HG03460 (cell line): Measurements from ENCODE around the gene INTS3.

Source experiments
- ATAC-seq: cut with Tn5 transposase; IDR thresholded peaks from one replicate; pipeline ENCODE4 v1.9.1; 2021; ENCODE audit not compliant: unreplicated experiment

Gene INTS3

DNA sequence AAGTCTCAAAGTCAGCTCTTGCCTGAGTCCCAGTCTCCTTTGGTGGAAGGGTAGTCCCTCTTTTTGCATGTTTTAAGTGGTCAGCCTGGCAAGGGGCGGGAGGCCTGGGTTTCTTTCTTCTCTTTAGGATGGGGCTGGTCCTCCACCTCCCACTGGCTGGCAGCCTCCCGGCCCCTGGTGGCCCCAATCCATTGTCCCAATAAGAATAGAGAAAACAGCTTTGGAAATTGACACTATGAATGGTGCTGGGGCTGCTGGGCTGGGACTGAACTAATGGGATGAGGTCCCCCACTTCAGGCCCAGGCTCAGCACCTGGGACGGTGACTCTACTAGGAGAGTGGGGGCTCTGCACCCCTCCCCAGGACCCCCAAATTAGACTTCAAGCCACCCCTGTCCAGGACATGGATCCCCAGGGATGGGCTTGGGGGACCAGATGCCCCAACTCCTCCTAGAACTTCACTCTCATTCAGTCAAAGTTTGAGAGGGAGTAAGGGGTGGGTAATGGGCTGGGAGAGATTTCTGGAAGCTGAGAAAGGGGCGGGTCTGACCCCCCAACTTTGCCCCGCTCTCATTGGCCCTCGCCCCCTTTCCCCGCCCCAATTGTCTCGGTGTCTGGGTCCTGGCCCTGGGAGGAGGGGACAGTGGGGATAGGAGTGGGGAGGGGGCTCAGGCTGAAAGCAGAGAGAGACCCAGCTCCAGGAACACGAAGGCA lies 65.6 kb downstream of the INTS3 start:
- ATAC-seq = no peak

DNA sequence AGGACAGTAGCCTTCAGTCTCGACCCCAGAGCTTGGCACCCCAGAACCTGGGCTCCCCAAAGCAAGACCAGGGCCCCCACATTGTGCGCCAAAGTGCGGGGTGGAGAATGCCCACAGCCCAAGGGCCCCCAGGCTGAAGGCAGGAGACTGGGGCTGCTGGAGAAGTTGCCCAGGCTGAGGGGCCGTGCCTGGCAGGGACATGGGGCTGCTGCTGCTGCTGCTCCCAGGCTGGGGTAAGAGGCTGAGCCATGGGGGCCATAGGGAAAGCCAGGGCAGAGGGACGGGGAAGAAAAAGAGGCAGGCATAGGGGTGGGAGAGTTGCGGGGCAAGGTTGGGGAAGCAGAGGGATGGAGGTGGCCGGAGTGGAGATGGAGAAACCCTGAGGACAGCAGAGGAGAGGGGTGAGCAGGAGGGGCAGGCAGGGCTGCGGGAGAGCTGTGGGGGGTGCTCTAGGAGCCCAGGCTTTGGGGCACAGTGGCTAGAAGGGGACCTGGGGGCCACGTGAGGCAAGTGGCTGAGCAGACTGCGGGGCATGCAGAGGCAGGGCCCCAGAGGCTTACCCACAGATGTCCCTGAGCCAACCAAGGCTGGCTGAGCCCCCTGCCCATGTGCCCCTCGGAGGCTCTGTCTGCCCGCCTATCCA lies 66.2 kb downstream of the INTS3 start:
- ATAC-seq = no peak

DNA sequence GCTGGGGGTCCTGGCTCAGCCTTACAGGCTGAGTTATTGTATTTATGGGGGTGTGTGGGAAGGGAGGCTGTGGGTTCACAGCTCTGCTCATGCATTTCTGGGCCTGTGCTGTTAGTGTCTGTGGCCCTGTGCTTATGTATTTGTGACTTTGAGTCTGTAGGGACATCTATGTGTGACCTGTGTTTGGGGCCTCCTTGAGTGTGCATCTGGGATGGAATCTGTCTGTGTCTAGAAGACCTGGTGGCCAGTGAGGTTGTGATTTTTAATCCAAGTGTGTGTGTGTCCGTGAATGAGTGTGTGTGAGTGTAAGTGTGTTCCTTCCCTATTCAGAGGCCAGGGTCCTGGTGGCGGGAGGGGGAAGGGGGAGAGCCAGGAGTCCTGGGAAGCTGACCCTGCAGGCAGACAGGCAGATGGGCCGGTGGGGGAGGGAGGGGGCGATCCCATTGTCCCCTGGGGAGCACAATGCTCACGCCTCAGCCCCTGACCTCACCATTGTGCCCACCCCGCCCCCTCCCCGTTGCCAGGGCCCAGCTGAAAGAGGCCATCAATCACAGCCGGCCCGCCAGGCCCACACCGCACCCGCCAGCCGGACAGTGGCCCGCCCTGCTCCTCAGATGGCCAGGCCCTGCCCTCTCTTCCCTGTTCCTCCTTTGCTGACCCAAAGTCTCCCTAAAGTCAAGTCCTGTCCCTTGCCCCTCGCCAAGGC lies 66.9 kb downstream of the INTS3 start:
- ATAC-seq = no peak

DNA sequence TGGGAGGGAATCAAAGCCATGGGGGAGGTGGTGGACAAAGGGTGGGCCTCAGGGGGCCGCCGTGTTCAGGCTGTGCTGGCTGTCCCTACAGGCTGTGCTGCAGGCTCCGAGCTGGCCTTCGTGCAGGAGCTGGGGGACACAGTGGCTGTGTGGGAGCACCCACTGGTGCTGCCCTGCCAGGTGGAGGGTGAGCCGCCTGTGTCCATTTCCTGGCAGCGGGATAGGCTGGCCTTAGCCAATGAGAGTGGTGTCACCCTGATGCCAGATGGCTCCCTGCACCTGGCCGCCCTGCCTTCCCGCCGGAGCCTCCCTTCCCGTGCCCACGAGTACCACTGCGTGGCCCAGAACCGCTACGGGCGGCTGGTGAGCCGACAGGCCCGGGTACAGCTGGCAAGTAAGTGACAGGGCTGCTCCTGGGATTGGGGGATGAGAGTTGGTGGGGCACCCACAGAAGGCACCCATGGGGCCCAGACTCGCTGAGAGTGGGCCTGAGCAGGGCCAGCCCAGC lies 67.5 kb downstream of the INTS3 start:
- no peak for ATAC-seq

DNA sequence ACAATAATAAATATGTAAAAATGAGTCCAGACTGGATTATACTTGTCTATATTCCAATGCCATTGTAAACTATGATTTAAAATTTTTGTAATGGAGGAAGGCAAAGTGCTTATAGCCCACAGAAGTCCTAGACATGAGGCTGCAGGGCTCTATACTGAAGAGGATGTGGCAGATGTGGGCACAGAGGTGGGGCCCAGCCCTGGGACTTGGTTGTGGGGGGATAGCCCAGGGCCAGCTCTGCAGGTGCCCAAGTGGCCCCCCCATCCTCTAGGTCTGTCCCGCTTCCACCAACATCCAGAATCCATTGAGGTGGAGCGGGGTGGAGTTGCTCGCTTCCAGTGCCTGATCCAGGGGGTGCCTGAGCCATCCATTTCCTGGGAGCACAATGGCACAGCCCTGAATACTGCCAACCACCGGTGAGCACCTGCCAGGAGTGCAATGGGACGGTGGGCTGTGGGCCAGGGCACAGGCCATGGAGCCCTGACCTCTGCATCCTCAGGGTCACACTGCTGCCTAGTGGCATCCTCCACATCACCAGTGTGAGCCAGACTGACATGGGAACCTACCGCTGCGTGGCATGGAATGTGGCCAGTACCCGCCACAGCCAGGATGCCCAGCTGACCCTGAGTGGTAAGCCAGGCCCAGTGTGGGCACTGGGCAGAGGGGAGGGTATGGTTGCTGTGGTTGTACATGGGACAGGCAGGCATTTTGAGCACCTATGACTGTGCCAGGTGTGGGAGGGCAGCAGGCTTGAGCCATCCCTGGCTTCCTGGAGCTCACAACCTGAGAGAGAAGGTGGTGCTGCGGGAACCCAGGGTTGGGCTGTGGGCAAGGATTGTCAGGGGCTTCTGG lies 68.3 kb downstream of the INTS3 start:
- no peak for ATAC-seq

DNA sequence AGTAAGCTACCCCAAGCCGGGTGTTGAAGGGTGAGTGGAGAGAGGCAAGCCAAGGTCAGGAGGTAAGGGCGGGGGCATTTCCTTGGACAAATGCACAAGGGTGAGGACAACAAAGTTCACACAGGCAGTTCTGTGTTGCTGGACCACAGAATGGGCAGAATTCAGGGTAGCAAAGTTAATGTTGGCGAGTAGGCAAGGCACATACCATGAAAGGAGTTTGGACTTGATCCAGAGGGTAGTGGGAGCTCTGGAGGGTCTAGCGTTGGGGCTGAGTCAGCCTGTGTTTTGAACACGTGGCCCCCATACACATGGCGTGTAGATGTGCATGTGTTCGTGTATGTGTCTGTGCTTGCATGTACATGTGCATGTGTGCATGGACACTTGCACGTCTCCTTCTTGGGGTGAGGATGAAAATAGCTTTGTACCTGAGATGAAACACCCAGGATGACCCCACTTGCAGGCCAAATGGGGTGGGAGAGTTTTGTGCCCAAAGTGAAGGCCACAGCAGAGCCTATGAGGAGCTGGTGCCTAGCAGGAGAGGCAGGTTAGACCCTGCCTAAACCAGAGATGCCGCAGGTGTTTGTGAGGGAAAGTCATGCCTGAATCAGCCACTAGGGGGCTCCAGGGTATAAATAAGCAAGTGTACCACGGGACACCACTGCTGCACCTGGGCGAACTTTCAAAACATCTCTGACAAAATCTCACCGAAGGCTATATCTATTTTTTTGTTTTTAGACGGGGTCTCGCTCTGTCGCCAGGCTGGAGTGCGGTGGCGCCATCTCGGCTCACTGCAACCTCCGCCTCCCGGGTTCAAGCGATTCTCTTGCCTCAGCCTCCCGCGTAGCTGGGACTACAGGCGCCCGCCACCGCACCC lies 69.2 kb downstream of the INTS3 start:
- ATAC-seq = no peak

DNA sequence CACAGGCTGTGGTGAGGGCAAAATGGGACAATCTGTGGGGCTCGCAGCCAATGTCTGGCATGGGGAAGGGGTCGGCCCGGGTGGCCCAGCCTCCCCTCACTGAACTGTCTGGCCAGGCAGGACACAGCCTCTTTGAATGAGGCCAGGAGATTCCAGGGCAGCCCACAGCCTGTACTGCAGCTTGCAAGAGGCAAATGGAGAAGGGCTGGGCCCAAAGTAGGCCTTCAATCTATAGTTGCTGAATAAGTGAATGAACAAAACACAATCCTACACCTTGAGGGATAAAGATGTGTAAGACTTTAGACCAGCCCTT lies 70.6 kb downstream of the INTS3 start:
- no peak for ATAC-seq

DNA sequence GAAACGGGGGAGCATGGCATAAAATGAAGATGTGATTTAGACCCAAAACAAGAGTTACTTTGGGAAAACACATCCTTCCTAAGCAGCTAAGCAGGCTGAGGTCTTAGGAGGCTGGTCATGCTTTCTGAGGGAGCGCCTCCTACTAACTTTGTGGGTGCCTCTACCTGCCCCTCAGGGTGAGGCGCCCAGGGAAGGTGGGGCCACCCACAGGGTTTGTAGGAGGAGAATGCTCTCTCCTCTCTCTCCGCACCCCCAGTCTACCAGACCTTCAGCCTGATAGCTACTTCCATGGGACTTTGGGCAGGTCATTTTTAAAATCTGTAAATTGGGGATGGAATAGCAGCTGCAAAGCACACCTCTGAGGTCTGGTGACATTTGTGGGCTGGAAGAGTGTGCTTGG lies 71.2 kb downstream of the INTS3 start:
- no peak for ATAC-seq

DNA sequence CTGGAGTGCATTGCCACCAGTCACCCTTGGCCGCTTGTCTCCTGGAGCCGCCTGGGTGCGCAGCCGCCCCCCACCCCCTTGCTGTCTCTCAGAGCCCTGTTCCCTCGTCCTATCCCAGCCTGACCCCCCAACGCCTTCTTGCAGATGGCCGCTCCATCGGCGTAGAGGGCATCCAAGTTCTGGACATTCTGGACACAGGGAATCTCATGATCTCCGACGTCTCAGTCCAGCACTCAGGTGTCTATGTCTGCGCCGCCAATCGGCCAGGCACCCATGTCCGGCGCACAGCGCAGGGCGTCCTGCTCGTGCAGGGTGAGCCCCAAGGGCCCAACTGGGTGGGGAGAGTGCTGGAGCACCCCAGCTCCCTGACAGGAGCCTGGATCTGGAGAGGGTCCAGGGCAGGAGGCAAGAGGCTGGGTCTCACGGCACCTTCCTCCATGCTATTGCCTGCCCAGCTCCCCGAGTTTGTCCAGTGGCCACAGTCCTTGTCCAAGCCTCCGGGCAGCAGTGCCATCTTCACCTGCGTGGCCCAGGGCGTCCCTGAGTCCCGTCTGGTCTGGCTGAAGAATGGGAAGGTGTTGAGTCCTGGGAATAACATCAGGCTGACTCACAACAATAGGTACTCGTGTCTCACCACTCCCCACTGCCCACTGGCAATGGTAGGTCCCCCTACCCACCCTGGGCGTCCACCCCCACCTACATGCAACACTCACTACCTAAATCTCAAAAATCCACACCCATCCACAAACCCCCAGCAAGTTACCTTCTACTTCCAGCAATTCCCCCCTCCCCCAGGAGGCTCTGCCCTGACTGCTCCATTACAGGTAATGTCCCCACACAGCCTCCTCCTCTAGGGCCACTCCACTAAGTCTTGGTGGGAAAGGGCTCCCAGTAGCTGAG lies 72.0 kb downstream of the INTS3 start:
- ATAC-seq = no peak

DNA sequence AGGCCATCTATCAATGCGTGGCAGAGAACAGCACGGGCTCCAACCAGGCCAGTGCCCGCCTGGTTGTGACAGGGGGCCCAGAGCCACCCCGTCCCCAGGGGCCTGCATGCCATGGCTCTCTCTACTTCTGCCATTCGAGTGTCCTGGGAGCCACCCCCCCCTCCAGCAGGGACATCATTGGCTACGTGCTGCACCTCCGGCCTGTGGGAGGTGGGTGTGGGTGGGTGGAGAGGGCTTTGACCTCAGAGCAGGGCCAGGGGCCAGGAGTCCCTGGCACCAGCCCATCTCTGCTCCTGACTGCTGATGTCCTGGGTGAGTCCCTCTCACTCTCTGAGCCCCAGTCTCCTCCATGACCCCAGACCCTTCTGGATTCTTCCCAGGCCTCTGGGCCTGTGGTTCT lies 72.7 kb downstream of the INTS3 start:
- no peak for ATAC-seq

DNA sequence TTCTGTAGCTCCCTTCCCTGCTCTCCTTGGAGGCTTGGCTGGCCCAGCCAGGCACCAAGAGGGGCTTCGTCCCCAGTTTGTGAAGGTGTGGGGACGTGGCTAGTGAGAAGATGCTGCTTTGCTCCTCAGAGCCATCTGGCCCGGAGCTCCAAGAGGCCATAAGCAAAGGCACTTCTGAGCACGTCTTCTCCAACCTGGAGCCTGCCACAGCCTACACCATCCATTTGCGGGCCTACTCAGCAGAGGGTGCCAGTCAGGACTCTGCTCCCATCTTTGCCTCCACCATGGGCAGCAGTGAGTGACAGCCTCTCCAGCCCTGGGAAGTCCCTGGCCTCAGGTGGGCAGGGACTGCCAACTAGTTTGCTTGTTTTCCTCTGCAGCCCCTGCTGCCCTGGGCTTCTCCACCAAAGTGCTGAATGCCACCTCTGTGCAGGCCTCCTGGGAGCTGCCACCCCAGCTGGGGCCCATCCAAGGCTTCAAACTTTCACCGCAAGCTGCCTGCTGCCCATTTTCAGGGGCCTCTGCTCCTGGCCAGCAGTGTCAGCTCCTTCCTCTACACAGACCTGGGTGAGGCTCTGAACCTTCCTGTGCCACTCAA lies 73.3 kb downstream of the INTS3 start:
- ATAC-seq = no peak

DNA sequence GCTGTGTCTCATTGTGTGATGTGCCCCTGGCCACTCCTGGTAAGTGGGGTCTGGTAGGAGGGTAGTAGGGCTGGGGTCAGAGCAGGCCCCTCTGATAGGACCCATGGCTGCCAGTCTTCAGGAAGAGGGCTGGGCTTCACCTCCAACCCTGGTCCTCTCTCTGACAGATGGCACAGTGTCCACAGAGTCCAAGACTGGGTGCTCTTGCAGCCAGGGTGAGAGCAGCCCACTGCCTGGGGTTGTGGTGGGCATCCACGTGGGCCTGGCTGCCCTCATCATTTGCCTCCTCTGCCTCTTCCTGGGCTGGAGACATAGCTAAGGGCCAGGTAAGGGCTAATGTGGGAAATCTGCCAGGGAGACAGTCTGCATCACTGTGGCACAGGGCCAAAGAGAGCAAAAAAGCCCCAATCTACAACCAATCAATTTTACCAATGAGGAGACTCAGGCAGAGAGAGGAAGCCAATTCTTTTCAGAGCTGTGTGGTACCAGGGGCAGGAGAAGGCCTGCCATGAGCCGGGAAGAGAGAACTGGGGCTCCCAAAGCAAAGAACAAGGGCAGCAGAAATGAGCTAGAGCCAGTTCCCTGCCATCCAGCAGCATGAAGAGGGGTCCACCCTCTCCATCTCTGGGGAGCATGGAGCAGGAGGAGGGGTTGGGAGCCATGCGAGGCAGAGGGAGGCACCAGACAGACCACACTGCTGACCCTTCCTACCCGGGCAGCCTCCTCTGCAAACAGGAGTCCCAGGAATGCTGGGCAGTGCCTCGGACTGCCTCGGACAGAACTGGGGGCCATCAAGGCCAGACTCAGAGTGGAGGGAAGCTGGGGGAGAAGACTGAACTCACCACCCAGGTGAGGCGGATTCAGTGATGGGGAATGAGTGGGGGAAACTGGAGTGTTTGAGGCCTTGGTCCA lies 74.2 kb downstream of the INTS3 start:
- no peak for ATAC-seq

DNA sequence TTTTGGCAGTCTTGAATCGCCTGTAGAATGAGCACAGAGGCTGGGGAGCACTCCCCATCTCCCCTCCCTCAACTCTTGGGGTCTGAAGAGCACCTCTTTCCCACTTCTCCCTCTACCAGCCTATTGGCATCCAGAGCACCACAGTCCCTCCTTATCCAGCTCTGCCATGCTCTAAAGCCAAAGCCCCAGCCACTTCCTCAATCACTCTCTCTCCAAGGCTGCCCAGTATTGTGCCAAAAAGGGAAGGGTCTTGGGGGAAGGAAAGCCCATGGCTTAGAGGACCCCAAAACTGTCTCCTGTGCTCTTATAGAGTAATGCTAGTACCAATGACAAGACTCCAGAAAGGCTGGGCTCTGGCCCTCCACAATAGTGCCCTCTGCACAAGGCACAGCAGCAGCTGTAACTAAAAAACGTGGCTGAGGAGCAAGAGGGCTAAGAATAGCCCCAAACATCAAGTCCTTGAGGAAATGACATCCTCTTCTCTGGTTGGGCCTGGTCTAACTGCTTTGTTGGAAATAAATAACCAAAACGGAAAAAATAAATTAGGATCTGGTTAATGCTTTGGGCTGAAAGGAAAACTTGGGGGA lies 75.7 kb downstream of the INTS3 start:
- no peak for ATAC-seq

DNA sequence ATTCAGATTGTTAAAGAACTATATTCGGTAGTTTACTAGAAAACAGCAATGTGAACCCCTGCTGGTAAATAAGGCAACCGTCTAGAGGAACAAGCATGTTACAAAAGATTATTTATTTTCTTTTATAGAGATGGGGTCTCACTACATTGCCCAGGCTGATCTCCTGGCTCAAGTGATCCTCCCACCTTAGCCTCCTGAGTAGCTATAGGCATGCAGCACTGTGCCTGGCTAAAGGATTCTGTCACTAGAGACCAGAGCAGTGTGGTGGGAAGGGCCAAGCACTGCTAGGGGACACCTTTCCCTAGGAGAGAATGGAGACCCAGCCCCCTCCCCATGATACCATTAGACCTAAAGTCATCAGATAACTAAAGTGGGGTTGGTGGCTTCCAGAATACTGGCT lies 76.3 kb downstream of the INTS3 start:
- ATAC-seq = no peak

DNA sequence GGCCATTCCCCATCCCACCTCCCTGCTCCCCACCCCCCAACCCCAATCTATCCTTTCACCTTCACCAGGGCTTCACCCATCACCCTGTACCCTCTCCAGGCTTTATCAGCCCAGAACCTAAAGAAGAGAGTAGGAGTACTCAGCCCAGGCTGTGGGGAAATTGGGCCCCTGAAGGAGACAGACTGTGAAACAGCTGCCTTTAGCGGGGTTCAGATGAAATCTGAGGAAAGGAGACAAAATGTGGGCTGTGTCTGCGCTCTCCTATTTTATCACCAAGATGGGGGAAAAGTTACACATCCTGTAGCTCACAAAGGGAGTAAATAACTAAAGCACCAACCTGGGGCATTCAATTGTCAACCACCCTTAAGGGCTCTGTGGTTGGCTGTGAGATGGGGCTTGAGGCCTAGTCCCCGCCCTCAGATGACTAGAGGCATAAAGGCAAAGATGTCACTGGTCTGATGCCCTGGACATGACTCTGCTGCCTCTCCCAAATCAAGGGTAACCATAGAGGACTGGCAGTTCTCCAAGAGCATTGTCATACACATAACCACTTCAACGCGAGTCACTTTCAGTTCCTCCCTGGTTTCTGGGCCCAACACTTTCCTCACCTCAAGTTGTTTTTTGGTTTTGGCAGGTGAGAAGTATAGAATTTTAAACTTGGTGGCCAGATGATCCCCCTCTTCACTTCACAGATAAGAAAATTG lies 77.3 kb downstream of the INTS3 start:
- ATAC-seq = peak; percentile 93

DNA sequence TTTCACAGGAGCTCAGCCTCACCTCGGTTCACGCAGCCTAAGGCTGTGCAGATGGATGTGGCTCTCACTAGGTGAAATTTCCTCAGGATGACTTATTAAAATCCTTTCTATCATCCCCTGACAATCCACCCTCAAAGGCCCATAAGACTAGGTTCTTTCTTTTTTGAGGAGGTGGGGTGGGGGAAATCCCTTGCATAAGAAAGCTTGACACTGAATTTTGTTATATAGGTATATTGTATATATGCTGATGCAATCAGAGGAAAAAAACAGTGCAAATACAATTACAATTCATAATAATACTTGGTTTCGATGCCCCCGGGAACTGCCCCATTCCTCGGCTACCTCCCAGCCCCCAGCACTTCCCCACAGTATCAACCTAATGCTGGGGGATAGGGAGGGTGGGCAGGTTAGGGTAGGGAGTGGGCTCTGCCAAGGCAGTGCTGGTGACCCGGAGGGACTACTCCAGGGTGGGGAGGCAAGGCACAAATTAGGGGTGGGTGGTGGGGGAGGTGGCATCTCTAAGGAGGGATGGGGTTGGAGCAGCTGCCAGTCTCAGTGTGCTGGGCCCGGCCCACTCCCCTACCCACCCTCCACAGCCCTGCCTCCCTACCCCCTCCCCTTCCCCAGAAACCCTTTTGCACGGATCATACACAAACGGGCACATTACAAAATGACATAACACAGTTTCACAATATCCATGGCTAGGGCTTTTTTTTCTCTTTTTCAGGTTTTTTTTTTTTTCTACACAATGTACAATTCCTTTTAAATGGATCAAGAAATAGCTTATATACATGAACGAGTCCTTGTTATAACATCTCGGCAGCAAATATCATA lies 78.3 kb downstream of the INTS3 start:
- ATAC-seq = peak; percentile 11
